Dermis blood vessel endothelial cell (primary cell): ENCODE measurements around the gene TGFB1. TPM values are rescaled to one million over a fixed set of nuclear protein-coding genes. Genes with fewer than 3 reads are reported as not detected.

Experiments
- DNase-seq: peaks from one replicate; pipeline ENCODE4 v3.0.0; 2010
- total RNA-seq: library from RNA; depleted of rRNA; stranded (reverse); fragments of >200 nt; gene quantifications from 2 replicates; pipeline ENCODE4 v1.2.3, GENCODE V29; 2014

The TGFB1 gene
- total RNA-seq, 1 donor from 2014 or later, result 19.4 TPM

DNA sequence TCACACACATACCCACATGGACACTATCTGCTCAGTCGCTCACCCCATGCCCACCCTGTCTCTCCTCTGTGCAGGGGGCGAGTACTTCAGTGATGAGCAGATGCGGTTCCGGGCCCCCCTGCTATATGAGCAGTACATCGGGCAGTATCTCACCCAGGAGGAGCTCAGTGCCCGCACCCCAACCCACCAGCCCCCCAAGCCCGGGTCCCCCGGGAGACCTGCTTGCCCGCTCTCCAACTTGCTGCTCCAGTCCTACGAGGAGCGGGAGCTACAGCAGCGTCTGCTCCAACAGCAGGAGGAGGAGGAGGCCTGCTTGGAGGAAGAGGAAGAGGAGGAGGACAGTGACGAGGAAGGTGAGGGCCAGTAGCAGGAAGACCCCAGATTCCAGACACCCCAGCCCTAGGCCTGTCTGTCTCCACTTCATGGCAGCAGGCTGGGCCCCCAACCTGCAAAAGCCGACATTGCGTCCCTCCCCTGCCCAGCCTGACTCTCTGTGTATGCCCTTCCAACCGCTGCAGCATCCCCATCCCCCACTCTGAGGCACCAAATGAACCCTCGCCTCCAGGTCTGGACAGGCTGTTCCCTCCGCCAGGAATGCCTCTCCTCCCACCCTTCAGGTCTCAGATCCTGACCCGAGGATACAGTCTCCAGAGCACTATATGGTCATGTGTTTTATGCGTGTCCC lies 34.1 kb downstream of the TGFB1 start:
- no peak for DNase-seq

DNA sequence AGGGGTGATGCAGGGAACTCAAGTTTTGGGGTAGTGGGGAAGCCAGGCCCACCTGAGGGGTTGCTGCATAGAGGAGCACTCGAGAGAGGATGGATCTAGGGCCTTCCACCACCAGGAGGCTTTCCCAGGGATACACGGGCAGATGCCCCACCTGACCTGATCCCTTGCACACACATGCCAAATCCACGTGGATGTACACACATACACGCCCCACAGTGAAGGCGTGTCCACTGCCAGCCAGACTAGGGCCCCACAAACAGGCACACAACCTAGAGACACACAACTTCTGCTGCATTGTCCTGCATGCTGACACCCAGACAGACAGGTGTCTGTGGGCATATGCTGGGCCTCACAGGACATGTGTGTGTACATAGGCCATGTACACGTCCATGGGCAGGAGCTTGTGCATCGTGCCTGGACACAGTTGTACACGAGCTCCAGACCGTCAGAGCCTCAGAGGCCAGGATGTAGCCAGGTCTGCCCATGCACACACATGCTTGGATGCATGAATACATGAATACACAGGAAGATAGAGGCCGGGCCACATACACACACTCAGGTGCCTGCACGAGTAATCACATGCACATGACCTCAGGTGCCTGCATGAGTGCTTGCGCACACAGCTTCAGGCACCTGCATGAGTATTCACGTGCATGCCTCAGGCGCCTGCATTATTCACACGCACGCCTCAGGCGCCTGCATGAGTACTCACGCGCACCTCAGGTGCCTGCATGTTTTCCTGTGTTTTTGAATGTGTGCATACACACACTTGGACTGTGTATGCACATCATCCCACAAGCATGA lies 34.8 kb downstream of the TGFB1 start:
- no peak for DNase-seq

GRCh38 chr19:41316306-41316920 lies 37.3 kb downstream of the TGFB1 start:
- DNase-seq, result no peak

- no peak for DNase-seq
Observed at GRCh38 chr19:41311613-41312012, 42.1 kb downstream of the TGFB1 start.

GRCh38 chr19:41311072-41311471 lies 42.6 kb downstream of the TGFB1 start:
- DNase-seq, result no peak

DNA sequence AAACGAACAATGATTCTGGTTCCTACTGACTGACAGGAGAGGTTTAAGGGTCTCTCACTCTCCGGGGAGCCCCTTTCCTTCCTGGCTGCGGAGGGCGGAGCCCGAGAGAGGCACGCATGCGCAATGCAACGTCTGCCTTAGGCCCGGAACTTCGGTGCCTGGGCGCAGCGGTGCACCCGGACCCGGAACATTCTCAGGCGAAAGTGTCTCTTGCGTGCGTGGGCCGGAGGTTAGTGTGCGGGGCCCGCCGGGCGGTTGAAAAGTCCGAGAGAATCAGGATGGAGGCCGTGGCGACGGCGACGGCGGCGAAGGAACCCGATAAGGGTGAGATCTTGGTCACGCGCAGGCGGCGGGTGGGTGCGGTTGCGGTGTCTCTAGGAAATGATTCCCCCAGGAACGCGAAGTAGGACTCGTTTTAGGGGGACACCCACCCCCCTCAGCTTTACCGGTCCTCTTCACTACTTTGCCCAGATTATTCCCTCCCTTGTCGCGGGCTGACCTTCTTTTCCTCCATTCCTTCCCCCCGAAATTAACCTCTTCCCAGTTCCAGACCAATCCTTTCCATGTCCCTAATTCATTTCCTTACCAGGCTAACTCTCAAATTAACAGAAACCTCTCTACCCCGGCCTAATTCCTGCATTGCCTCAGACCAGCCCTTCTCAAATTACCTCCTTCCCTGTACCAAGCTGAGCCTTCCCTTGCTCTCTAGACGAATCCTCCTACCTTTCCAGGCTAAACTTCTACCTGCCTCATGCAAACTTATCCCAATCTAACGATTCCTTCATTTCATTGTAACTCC lies 43.5 kb downstream of the TGFB1 start, which contains the start of gene CCDC97:
Gene CCDC97 (plus strand): TSS at position 140 of the 799 bp plus-strand sequence. CDS start 139 bp downstream, at position 279.
- DNase-seq, result peak; percentile 90

DNA sequence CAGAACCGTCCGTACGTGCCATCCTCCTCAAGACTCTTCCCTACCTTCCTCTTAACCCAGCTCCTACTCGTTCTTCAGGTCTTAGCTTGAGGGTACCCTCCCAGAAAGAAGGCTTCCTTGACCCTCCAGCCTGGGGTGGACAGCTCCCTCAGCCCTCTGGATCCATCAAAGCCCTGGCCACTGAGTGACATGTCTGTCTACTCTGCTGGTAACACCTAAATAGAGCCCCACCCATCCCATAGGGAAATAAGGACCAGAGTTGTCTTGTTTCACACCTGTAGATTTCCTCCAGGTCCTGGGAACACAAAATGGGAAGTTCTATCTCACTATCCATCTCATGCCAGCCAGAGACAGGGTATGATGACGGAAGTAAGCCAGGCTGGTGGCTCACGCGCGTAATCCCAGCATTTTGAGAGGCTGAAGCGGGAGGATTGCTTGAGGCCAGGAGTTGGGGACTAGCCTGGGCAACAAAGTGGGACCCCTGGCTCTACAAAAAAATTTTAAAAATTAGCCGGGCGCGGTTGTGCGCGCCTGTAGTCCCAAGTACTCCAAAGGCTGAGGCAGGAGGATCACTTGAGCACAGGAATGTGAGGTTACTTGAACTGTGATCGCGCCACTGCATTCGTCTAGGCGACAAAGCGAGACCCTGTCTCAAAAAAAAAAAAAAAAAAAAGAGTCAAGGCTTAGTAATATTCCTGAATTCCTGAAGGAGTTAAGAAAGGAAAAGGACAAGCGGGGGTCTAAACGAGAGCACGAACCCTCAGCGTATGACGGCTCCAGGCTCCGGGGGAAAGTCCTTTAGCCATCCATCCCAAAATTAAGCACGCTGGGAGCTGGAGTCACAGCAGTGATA lies 44.3 kb downstream of the TGFB1 start:
- DNase-seq, result peak; percentile 31

GRCh38 chr19:41308450-41309179 lies 45.1 kb downstream of the TGFB1 start:
- DNase-seq, result peak; percentile 94

DNA sequence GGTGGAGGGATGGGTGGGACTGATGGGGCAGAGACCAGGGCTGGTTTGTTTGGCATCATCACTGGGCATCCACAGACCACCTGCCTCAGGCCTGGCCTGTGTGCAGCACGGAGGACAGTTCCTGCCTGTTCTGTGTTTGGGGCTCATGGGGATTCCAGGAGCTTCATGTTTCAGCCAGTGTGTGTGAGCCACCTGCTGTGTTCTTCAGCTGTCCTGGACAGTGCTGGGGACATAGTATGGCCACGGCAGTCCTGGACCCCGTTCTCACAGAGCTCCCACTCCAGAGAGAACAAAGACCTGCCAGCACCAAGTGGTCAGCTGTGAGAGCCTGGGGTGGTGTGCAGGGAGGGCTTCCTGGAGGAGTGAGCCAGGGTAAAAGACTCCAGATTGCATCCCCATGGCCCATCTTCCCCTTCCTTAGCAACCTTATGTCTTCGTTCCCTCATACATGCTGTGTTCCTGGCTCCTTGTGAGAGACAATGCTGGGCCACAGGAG lies 45.7 kb downstream of the TGFB1 start:
- no peak for DNase-seq

GRCh38 chr19:41307090-41307875 lies 46.4 kb downstream of the TGFB1 start:
- DNase-seq, result no peak

DNA sequence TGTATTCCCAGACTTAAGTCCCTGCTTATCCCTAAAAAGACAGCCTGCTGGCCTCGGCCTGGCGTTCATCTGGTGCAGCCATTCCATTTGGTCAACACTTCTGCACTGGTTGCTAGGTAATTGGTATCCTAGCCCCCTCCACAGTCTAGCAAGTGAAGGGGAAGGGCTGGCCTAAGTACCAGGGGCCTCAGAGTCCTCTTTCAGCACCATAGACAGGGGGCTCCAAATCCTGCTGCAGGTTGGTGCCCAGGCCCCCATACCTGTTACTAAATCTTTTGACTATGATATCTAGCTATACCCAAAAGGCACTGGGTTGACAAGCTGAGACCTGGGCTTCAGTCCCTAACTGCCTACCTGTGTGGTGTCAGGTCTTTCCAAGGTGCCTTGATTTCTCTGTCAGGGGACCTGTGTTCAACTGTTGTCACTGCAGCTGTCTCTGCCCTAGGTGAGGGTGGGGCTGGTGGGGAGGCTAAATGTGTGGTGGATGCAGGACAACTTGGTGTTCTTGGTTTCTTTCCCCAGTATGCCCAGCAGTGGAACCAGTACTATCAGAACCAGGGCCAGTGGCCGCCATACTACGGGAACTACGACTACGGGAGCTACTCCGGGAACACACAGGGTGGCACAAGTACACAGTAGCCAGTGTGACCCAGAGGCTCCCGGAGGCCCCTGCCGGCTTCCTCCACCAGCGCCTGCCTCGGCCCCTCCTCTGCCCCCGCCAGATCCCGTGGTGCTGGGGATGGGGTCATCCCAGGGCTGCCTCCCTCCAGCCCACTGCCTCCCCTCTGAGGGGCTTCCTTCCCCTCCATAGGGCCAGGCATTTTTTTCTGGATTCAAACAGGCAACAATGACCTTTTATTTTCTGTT lies 47.6 kb downstream of the TGFB1 start:
- DNase-seq, result no peak

DNA sequence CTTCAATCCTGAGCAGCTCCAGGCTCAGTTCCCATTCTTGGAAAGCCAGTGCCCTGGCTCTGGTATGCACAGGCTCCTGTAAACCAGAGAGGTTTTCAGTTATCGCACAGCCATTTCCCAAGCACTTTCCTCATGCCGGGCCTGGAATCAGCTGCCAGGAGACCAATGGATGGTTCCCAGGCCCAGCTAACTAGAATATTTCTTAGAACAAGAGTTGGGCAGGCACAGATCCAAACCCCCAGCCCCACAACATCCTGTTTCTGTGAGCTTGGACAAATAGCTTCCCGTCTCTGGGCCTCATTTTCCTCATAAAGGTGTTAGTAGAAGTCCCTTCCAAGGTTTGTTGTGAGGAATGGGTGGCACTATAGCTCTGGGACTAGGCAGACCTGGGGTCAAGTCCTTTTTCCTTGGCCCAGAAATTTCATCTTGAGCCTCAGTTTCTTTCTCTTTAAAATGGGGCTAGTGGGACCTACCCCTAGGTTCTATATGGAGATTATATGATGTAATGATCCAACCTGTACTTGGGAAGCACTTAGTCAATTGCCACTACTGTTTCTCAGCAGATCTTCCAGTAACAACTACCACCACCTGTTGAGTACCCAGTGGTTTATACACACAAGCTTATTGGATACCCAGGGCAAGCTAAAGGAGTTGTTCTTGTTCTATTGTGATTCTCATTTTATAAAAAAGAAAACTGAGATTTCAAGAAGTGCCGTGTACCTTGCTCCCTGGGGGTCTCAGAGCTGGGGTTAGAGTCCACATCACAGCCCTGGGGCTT lies 48.8 kb downstream of the TGFB1 start:
- peak; percentile 32 for DNase-seq

GRCh38 chr19:41303954-41304353 lies 49.8 kb downstream of the TGFB1 start:
- no peak for DNase-seq

- no peak for DNase-seq
Observed at GRCh38 chr19:41302624-41303351, 50.9 kb downstream of the TGFB1 start.

DNA sequence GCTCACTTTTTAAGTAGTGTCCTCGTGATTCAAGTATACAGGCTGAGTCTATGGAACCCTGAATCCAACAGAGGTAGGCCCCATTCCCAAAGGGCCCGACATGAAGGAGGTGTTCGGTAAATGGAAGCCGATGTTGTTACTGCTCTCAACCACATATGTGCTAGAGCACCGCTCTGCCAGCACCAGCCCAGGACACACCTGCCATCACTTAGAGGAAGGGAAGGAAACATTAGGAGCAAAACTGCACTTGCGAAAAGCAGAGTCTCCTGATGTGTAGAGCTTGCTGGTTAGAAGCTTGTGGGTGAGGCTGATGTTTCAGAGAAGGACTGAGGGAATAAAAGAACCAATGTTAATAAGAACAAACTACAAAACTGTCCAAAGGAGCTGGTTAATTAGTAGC lies 53.2 kb downstream of the TGFB1 start:
- no peak for DNase-seq

DNA sequence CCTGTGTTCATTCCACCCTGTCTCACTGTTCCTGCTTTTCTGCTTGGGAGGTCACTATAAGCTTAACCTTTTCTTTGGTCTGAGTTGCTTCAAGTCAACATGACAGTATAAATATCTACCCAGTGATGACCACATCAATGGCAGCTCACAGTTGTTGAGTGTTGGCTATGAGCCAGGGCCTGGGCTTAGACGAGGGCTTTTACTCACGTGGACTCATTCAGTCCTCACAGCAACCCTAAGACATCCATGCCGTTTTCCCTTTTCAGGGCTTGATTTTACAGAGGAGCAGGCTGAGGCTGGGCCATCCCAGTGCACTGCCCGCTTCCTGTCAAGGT lies 54.0 kb downstream of the TGFB1 start:
- DNase-seq, result peak; percentile 72

- DNase-seq, result no peak
Observed at GRCh38 chr19:41299046-41299754, 54.5 kb downstream of the TGFB1 start.
